PC-3 (cell line): ENCODE data around the gene GABRG3. TPM values are rescaled to one million over a fixed set of nuclear protein-coding genes. Genes with fewer than 3 reads are reported as not detected.

Source experiments
- ATAC-seq: fragments of 200-7000 bp; cut with Tn5 transposase; 2 replicates; pipeline ENCODE4 v1.9.1; 2020; ENCODE audit warnings: mild to moderate bottlenecking, moderate library complexity
- BruUV-seq: library from RNA; stranded (reverse); fragments of 400-500 nt; replicated peaks from 2 replicates; lab custom pipeline; 2021; lab: Mats Ljungman, UMichigan
- CTCF ChIA-PET: fragments of 300-600 bp; sonication (Branson Sonifier 250); formaldehyde crosslinking; loops from one replicate; lab custom pipeline; 2022; ENCODE audit warnings: antibody characterized with exemption; lab: Charles Lee
- POLR2A ChIA-PET: fragments of 300-600 bp; sonication (Branson Sonifier 250); formaldehyde crosslinking; loops from one replicate; lab custom pipeline; 2022; ENCODE audit warnings: antibody characterized with exemption; ENCODE audit not compliant: unreplicated experiment; lab: Charles Lee
- DNase-seq: peaks from one replicate; pipeline ENCODE4 v3.0.0-alpha.2; 2015
- H2AFZ ChIP-seq: fragments of 300-600 bp; sonication (generic); 2 replicates; pipeline ENCODE4 v1.6.0; 2016; ENCODE audit warnings: antibody characterized with exemption, low read length
- H3F3A ChIP-seq: fragments of 300-600 bp; sonication (generic); one replicate; pipeline ENCODE4 v1.6.0; 2017; ENCODE audit warnings: antibody characterized with exemption, low read length, control low read depth, mild to moderate bottlenecking; ENCODE audit not compliant: unreplicated experiment
- H3K27ac ChIP-seq: fragments of 300-600 bp; sonication (generic); 2 replicates; pipeline ENCODE4 v1.5.1; 2016; ENCODE audit warnings: mild to moderate bottlenecking, low read length
- H3K27me3 ChIP-seq: fragments of 300-600 bp; sonication (generic); 2 replicates; pipeline ENCODE4 v1.6.1; 2016; ENCODE audit warnings: low read length, mixed read lengths
- H3K36me3 ChIP-seq: fragments of 300-600 bp; sonication (generic); 2 replicates; pipeline ENCODE4 v1.6.1; 2016; ENCODE audit warnings: low read depth, mixed run types, low read length, mixed read lengths
- H3K4me1 ChIP-seq: fragments of 300-600 bp; sonication (generic); 2 replicates; pipeline ENCODE4 v1.5.1; 2016; ENCODE audit warnings: low read length; ENCODE audit not compliant: insufficient read depth
- H3K4me2 ChIP-seq: fragments of 300-600 bp; sonication (generic); 2 replicates; pipeline ENCODE4 v1.6.0; 2016; ENCODE audit warnings: low read length
- H3K4me3 ChIP-seq: fragments of 300-600 bp; sonication (generic); 2 replicates; pipeline ENCODE4 v1.5.1; 2016; ENCODE audit warnings: mild to moderate bottlenecking, low read length, mixed read lengths
- H3K79me2 ChIP-seq: fragments of 300-600 bp; sonication (generic); 2 replicates; pipeline ENCODE4 v1.6.1; 2017; ENCODE audit warnings: low read length, mixed read lengths
- H3K9ac ChIP-seq: fragments of 300-600 bp; sonication (generic); 2 replicates; pipeline ENCODE4 v1.6.0; 2016; ENCODE audit warnings: mild to moderate bottlenecking, low read length
- H3K9me2 ChIP-seq: fragments of 300-600 bp; sonication (generic); replicated peaks from 2 replicates; pipeline ENCODE4 v1.6.1; 2016; ENCODE audit warnings: mixed run types, low read length, mixed read lengths
- H3K9me3 ChIP-seq: fragments of 300-600 bp; sonication (generic); 2 replicates; pipeline ENCODE4 v1.6.1; 2016; ENCODE audit warnings: low read length, mixed read lengths
- H4K20me1 ChIP-seq: fragments of 300-600 bp; sonication (generic); 2 replicates; pipeline ENCODE4 v1.6.1; 2016; ENCODE audit warnings: low read length, mixed read lengths
- EZH2 ChIP-seq: fragments of 300-600 bp; sonication (generic); IDR thresholded peaks from one replicate; pipeline ENCODE4 v1.6.1; 2017; ENCODE audit warnings: antibody characterized with exemption, mild to moderate bottlenecking, low read length; ENCODE audit not compliant: unreplicated experiment
- EZH2phosphoT487 ChIP-seq: fragments of 300-600 bp; sonication (generic); IDR thresholded peaks from 2 replicates; pipeline ENCODE4 v1.6.1; 2018; ENCODE audit warnings: mild to moderate bottlenecking, antibody characterized with exemption, low read length, borderline replicate concordance
- intact Hi-C: fragments of 100-400 bp; cut with micrococcal nuclease; formaldehyde crosslinking; loops from 2 replicates; pipeline ENCODE4 v1.9.0; 2023
- total RNA-seq: library from RNA; depleted of rRNA; stranded (reverse); fragments of >200 nt; gene quantifications from 2 replicates; pipeline ENCODE4 v1.2.3, GENCODE V29; 2014
- TF ChIP-seq, protein P1 (sequence below): fragments of 300-600 bp; sonication (generic); conservative IDR thresholded peaks from 2 replicates; pipeline ENCODE4 v1.5.1; 2017; ENCODE audit warnings: antibody characterized with exemption, low read depth, mild to moderate bottlenecking, low read length

The GABRG3 gene
- total RNA-seq, 1 experiment from 2014 or later = 0.11 TPM

DNA sequence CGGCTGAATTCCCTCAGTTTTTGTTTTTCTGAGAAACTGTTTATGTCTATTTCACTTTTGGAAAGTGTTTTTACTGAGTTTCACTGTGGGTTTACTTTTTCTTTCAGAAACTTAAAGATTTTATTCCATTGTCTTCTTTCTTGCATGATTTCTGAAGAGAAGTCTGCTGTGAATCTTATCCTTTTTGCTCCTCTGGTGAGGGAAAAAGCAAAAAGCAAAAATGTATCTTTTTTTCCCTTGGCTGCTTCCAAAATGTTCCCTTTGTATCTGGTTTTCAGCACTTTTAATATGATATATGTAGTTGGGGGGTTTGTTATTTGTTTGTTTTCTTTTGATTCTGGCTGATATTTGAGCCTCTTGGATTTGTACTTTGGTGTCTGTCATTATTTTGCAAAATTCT is 538.0 kb downstream of the GABRG3 start:
- Histone ChIP-seq H3K4me1 (no peaks in the 10 kb centered on the region), H3K9me3 (peaks cover 27% of the 10 kb centered on the region), H3K27ac (no peak overlapping the region), H3F3A (no peaks in the 10 kb centered on the region), H3K9me2 (no peaks in the 10 kb centered on the region), H3K9ac (no peak overlapping the region), H3K4me2 (no peak overlapping the region), H3K79me2 (no peaks in the 10 kb centered on the region), H4K20me1 (no peaks in the 10 kb centered on the region), H3K4me3 (no peak overlapping the region), H3K27me3 (no peaks in the 10 kb centered on the region), H3K36me3 (no peaks in the 10 kb centered on the region), H2AFZ (no peak overlapping the region)
- CTCF ChIA-PET = no interaction called here
- no peak for DNase-seq
- POLR2A ChIA-PET = no interaction called here
- intact Hi-C loops = no loop called here
- BruUV-seq = no TSS peak
- no peak for ATAC-seq
- TF ChIP-seq EZH2phosphoT487 (no peak), EZH2 (no peak)
- TF ChIP-seq, protein P1, sequence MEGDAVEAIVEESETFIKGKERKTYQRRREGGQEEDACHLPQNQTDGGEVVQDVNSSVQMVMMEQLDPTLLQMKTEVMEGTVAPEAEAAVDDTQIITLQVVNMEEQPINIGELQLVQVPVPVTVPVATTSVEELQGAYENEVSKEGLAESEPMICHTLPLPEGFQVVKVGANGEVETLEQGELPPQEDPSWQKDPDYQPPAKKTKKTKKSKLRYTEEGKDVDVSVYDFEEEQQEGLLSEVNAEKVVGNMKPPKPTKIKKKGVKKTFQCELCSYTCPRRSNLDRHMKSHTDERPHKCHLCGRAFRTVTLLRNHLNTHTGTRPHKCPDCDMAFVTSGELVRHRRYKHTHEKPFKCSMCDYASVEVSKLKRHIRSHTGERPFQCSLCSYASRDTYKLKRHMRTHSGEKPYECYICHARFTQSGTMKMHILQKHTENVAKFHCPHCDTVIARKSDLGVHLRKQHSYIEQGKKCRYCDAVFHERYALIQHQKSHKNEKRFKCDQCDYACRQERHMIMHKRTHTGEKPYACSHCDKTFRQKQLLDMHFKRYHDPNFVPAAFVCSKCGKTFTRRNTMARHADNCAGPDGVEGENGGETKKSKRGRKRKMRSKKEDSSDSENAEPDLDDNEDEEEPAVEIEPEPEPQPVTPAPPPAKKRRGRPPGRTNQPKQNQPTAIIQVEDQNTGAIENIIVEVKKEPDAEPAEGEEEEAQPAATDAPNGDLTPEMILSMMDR = no peak

DNA sequence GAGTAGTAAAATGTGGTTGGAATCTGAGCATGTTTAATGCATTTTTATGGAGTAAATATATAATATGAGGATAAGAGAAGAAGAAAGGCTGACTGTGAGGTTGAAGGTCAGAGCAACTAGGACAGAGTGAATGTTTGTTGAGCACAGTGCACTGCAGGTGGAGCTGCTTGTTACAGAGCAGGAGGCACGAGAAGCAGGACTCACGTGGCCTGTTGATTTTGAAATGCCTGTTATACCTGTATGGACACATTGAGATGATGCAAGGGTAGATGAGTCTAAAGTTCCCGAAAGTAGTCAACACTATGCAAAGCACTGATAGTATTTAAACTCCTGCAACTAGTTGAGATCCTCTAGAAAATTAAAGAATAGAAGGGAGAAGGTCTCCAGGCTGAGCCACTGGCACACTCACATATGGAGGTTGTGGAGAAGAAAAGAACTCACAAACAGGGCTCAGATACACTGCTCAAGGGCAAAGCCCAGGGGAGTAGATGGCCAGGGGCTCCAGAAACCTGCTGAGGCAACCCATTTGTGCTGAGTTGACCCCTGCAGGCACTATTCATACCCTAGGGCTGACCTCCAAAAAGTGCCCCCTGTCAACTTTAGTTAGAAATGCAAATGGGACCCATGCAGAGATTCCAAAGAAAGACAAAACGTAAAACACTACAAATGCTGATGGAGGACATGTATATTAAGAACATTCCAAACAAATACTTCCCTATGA is 541.5 kb downstream of the GABRG3 start:
- H3K27me3 ChIP-seq = no peaks in the 10 kb centered on the region
- no peak overlapping the region for H3K9ac ChIP-seq
- H4K20me1 ChIP-seq = no peaks in the 10 kb centered on the region
- no peaks in the 10 kb centered on the region for H3K36me3 ChIP-seq
- no peak overlapping the region for H3K4me2 ChIP-seq
- H3K27ac ChIP-seq = no peak overlapping the region
- peaks cover 23% of the 10 kb centered on the region for H3K9me3 ChIP-seq
- H3K9me2 ChIP-seq = no peaks in the 10 kb centered on the region
- ChIA-PET POLR2A (no interaction called here), CTCF (no interaction called here)
- intact Hi-C loops = no loop called here
- ATAC-seq = no peak
- H3K4me1 ChIP-seq = no peaks in the 10 kb centered on the region
- H3K4me3 ChIP-seq = no peak overlapping the region
- BruUV-seq = no TSS peak
- no peak for DNase-seq
- no peak overlapping the region for H2AFZ ChIP-seq
- H3K79me2 ChIP-seq = no peaks in the 10 kb centered on the region
- TF ChIP-seq EZH2 (no peak), EZH2phosphoT487 (no peak)
- TF ChIP-seq, protein P1 = no peak
- H3F3A ChIP-seq = no peaks in the 10 kb centered on the region

DNA sequence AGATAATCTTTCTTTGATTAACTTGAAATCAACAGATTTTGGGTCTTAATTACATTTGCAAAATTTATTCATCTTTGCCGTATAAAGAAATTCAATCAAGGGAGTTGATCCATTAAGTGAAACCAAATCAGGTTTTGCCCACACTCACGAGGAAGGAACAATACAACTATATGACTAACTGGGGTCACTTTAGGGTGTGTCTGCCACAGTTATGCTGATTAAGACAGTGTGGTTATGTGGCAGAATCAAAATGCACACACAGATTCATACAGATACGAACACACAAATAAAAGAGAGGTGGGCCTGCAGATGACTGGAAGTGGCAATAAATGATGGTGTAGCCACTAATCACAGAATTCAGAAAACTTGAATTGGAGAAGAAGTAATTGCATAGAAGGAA is 543.5 kb downstream of the GABRG3 start:
- CTCF ChIA-PET = no interaction called here
- H3K4me2 ChIP-seq = no peak overlapping the region
- H3K4me1 ChIP-seq = no peaks in the 10 kb centered on the region
- peaks cover 15% of the 10 kb centered on the region for H3K9me3 ChIP-seq
- no peaks in the 10 kb centered on the region for H3K9me2 ChIP-seq
- TF ChIP-seq EZH2 (no peak), EZH2phosphoT487 (no peak)
- TF ChIP-seq, protein P1 = no peak
- peak overlapping the region; percentile 14; the same call in 1 of the 2 replicates for H3K27ac ChIP-seq
- no peaks in the 10 kb centered on the region for H3K36me3 ChIP-seq
- ATAC-seq (no peak), DNase-seq (peak; percentile 28)
- no peaks in the 10 kb centered on the region for H3F3A ChIP-seq
- no TSS peak for BruUV-seq
- no peaks in the 10 kb centered on the region for H4K20me1 ChIP-seq
- intact Hi-C loops = no loop called here
- H2AFZ ChIP-seq = no peak overlapping the region
- no peak overlapping the region for H3K4me3 ChIP-seq
- POLR2A ChIA-PET = no interaction called here
- H3K79me2 ChIP-seq = no peaks in the 10 kb centered on the region
- H3K9ac ChIP-seq = no peak overlapping the region
- H3K27me3 ChIP-seq = no peaks in the 10 kb centered on the region
